Gastrocnemius medialis (tissue), 4 donors: ENCODE results near the gene RGPD3.
"Not testable (repeated sequence)": the region's sequence is repeated elsewhere in the genome, so short reads cannot be mapped to it uniquely, and the experiment has no call there.

ENCODE experiments used
- CTCF ChIP-seq, 5 experiments: fragments of 450-650 bp in 3 of 5; fragments of 200-600 bp in 2 of 5; sonication (generic) in 2 of 5; IDR thresholded peaks in 4 of 5; conservative IDR thresholded peaks in 1 of 5; 1 replicate in 4 of 5; 2 replicates in 1 of 5; pipeline ENCODE4 v1.5.1; 2016 to 2019; ENCODE audit warnings: antibody characterized with exemption in 5 of 5, mild to moderate bottlenecking in 3 of 5, moderate library complexity in 3 of 5
- POLR2A ChIP-seq, 2 donors: fragments of 450-650 bp; IDR thresholded peaks; one replicate each; pipeline ENCODE4 v1.6.1; 2017; ENCODE audit warnings: antibody characterized with exemption in 2 of 2, mild to moderate bottlenecking in 2 of 2, moderate library complexity in 2 of 2

GRCh38 chr2:106384548-106384947 lies 83.7 kb downstream of the RGPD3 start:
- TF ChIP-seq POLR2A (IDR thresholded peaks at IDR 0.05); CTCF (IDR thresholded peaks at IDR 0.05 in 4 of 5, conservative IDR thresholded peaks at IDR 0.05 in 1 of 5): not testable (repeated sequence)
